HFFc6 (cell line): ENCODE data around the gene PYGB. TPM values are rescaled to one million over a fixed set of nuclear protein-coding genes. Genes with fewer than 3 reads are reported as not detected.

Experiments used
- DNase-seq: peaks from one replicate; pipeline ENCODE4 v3.0.0-alpha.2; 2018
- H3K27ac Mint-ChIP-seq: 2 replicates; pipeline ENCODE4 v1.8.0; 2020; ENCODE audit warnings: mild to moderate bottlenecking, mixed read lengths
- H3K27me3 Mint-ChIP-seq: 2 replicates; pipeline ENCODE4 v1.8.0; 2021; ENCODE audit warnings: mild to moderate bottlenecking, moderate library complexity, mixed read lengths; ENCODE audit not compliant: insufficient read depth
- H3K36me3 Mint-ChIP-seq: 2 replicates; pipeline ENCODE4 v1.8.0; 2021; ENCODE audit warnings: low read depth, mixed read lengths
- H3K4me1 Mint-ChIP-seq: 2 replicates; pipeline ENCODE4 v1.8.0; 2020; ENCODE audit warnings: low read depth, mixed read lengths
- H3K4me3 Mint-ChIP-seq: 2 replicates; pipeline ENCODE4 v1.8.0; 2020; ENCODE audit warnings: mild to moderate bottlenecking, moderate library complexity, mixed read lengths
- H3K9me3 Mint-ChIP-seq: 2 replicates; pipeline ENCODE4 v1.8.0; 2020; ENCODE audit warnings: mild to moderate bottlenecking, mixed read lengths
- total RNA-seq, 6 experiments: library from RNA; stranded (reverse); fragmentation: NEBNext Ultra II Directional; extraction: Animal tissue kit (Norgen Biotek cat#: 25700); gene quantifications; 2 replicates in 1 of 6; 3 replicates in 5 of 6; pipeline ENCODE4 v1.2.3, GENCODE V29; 2021
- TF ChIP-seq, protein P1 (sequence below): fragments of 200-600 bp; sonication (generic); IDR thresholded peaks from 2 replicates; pipeline ENCODE4 v1.5.0; 2021; ENCODE audit warnings: antibody characterized with exemption, mild to moderate bottlenecking

The PYGB gene
- total RNA-seq, 6 experiments from 2014 or later: 65.4 to 75.6 (median 70.2) TPM

DNA sequence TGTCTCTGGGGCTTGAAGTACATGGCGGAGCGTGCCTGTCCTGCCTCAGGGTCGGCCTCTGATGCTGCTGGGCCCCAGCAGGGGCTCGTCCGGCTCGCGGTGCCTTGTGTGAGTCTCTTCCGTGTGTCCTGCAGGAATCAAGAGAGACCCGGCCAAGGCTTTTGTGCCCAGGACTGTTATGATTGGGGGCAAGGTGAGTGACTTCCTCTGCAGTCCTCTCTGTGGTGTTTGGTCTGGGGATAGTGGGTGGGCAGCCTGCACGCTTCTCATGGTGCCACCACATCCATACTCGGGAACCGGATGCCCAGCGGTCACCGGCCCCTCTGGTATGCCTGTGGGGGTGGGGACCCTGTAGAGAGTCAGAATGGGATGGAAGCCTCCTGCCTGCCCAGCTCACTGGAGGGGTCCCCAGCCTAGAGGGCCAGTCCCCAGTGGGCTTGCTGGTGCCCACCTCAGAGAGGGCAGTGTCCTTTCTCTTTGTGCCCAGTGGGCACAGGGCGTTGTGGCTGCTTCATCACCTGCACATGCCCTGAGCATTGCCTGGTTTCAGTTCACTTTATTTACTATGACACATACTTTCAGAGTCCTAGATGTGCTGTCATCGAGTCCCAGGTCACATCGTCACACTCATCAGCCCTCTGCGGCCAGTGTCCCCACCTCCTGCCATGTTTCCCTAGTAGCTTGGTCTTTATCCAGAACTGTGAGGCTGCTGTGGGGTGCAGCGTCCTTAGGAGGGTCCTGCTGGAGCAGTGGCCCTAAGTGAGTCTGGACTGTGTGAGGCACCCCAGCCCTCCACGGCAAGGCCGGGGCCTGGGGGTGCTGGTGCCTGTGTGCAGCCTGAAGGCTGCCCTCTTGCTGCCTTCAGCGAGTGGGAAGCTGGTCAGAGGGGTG lies 40.7 kb downstream of the PYGB start:
- H3K27me3 Mint-ChIP-seq: peaks cover 4% of the 10 kb centered on the region
- DNase-seq: no peak
- no peak overlapping the region for H3K4me3 Mint-ChIP-seq
- H3K9me3 Mint-ChIP-seq: no peaks in the 10 kb centered on the region
- no peaks in the 10 kb centered on the region for H3K4me1 Mint-ChIP-seq
- TF ChIP-seq, protein P1, sequence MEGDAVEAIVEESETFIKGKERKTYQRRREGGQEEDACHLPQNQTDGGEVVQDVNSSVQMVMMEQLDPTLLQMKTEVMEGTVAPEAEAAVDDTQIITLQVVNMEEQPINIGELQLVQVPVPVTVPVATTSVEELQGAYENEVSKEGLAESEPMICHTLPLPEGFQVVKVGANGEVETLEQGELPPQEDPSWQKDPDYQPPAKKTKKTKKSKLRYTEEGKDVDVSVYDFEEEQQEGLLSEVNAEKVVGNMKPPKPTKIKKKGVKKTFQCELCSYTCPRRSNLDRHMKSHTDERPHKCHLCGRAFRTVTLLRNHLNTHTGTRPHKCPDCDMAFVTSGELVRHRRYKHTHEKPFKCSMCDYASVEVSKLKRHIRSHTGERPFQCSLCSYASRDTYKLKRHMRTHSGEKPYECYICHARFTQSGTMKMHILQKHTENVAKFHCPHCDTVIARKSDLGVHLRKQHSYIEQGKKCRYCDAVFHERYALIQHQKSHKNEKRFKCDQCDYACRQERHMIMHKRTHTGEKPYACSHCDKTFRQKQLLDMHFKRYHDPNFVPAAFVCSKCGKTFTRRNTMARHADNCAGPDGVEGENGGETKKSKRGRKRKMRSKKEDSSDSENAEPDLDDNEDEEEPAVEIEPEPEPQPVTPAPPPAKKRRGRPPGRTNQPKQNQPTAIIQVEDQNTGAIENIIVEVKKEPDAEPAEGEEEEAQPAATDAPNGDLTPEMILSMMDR: no peak
- no peak overlapping the region for H3K27ac Mint-ChIP-seq
- peaks cover 23% of the 10 kb centered on the region for H3K36me3 Mint-ChIP-seq

DNA sequence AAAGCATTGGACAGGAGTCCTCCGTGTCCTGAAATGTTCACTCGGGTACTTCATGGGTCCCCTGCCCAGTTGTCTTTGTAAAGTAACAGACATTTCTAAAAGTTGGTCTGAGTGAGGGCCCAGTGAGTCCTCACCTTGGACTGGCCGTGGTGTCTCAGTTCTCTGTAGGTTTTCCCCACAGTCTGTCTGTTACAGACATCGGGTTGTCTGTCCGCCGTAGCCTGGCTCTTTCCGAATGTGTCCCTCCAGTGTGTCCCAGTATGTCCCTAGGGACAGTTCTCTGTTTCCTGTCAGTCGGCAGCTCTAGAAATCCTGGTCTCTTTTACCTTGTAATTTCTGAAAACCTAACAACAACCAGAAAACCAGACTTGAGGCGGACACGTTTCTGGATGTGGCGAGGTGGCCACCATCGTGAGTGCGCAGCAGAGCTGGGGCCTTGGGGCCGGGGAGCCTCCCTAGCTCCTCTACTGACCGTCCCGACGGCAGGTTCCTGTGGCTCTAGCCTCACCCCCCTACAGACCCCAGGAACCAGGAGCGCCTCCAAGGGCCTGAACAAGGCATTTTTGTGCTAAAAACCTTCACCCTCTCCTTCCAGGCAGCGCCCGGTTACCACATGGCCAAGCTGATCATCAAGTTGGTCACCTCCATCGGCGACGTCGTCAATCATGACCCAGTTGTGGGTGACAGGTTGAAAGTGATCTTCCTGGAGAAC lies 42.2 kb downstream of the PYGB start:
- no peaks in the 10 kb centered on the region for H3K4me1 Mint-ChIP-seq
- no peaks in the 10 kb centered on the region for H3K9me3 Mint-ChIP-seq
- no peak for DNase-seq
- H3K27me3 Mint-ChIP-seq: peaks cover 4% of the 10 kb centered on the region
- H3K4me3 Mint-ChIP-seq: no peak overlapping the region
- TF ChIP-seq, protein P1: no peak
- H3K27ac Mint-ChIP-seq: no peak overlapping the region
- H3K36me3 Mint-ChIP-seq: peaks cover 25% of the 10 kb centered on the region

DNA sequence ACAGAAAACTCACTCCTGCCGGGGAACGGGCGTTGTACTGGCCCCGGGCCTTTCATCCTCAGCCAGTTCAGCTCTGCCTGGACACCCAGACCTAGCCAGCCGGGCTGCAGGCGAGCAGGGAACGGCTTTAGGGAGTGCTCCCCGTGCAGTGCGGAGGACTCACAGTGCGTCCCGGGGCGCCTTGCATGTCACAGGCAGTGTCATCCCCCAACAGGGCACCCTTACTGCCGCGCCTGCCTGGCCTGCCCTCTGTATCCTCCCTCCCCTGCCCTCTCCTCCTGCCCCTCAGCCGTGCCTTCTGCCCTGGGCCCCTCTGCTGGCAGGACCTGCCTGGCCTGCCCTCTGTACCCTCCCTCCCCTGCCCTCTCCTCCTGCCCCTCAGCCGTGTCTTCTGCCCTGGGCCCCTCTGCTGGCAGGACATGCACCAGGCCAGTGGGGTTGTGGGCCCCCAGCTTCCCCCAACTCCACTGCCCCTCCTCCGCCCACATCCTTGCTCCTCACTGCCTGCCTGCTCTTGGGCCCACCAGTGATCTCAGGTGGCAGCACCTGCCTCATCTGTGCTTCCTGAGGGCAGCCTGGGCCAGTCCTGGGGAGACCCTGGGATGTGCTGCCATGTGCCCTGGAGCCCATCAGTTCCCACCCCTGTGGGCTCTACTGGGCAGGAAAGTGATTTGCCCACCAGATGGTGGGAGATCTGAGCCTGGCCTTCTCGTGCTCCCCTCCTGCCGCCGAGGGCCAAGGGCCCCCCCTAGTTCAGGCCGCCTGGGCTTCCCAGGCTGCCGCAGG lies 43.0 kb downstream of the PYGB start:
- Mint-ChIP-seq H3K27ac (no peak overlapping the region), H3K4me1 (no peaks in the 10 kb centered on the region), H3K4me3 (no peak overlapping the region), H3K27me3 (peaks cover 4% of the 10 kb centered on the region), H3K36me3 (peaks cover 17% of the 10 kb centered on the region), H3K9me3 (no peaks in the 10 kb centered on the region)
- no peak for DNase-seq
- TF ChIP-seq, protein P1: no peak

DNA sequence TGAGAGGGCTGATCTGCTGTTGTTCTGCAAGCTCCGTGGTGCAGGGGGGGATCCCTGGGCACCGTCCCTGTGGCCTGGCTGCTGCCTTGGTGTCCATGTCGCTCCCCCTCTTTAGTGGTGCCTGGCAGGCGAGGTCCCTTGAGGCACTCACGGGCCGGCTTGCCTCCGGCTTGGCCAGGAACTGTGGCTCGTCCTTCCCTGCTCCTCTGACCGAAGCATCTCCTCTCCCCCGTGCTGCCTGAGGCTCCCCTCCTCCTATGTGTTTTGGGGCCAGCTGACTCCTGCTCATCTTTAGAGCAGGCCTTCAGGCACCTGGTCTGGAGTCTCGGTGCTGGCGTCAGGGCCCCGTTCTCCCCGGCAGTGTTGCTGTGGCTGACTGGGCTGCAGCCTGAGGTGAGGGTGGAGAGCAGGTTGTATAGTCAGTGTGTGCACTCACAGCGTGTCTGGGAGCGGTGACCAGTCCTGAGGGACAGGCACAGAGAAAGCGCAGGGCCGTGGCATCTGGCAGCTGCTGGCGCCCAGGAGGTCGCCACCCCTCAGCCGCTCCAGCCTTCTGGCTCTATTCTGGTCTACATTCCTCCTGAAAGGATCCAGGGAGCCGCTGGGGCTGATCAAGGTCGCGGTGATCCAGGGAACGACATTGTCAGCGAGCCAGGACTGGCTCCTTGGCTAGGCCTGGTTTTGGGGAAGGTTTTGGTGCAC lies 43.7 kb downstream of the PYGB start:
- TF ChIP-seq, protein P1: no peak
- H3K4me1 Mint-ChIP-seq: no peaks in the 10 kb centered on the region
- no peak for DNase-seq
- no peaks in the 10 kb centered on the region for H3K9me3 Mint-ChIP-seq
- H3K27ac Mint-ChIP-seq: no peak overlapping the region
- H3K27me3 Mint-ChIP-seq: peaks cover 4% of the 10 kb centered on the region
- no peak overlapping the region for H3K4me3 Mint-ChIP-seq
- H3K36me3 Mint-ChIP-seq: peaks cover 13% of the 10 kb centered on the region
